NCI-H1436 treated with DMSO at 0.1 percent for 48 hours (cell line): Measurements from ENCODE around the gene MPO.

Experiments used
- DNase-seq: peaks from one replicate; lab custom pipeline; 2025; lab: John Stamatoyannopoulos, UW

MPO gene

GRCh38 chr17:58278661-58279015 is 2.1 kb downstream of the MPO start:
- DNase-seq, result no peak

GRCh38 chr17:58277802-58278595 is 2.7 kb downstream of the MPO start:
- DNase-seq, result no peak

- DNase-seq, result no peak
Measured at GRCh38 chr17:58277107-58277801, 3.5 kb downstream of the MPO start.

GRCh38 chr17:58276423-58276822 is 4.3 kb downstream of the MPO start:
- DNase-seq, result no peak

GRCh38 chr17:58275417-58275816 is 5.3 kb downstream of the MPO start:
- no peak for DNase-seq

GRCh38 chr17:58273453-58274104 is 7.2 kb downstream of the MPO start:
- no peak for DNase-seq

- DNase-seq, result no peak
Measured at GRCh38 chr17:58272367-58273280, 8.1 kb downstream of the MPO start.

- no peak for DNase-seq
Measured at GRCh38 chr17:58271216-58271931, 9.4 kb downstream of the MPO start.

- no peak for DNase-seq
Measured at GRCh38 chr17:58270476-58271215, 10.1 kb downstream of the MPO start.

GRCh38 chr17:58269557-58270291 is 11.0 kb downstream of the MPO start:
- DNase-seq, result no peak

GRCh38 chr17:58268774-58269556 is 11.8 kb downstream of the MPO start:
- no peak for DNase-seq

- DNase-seq, result no peak
Measured at GRCh38 chr17:58268326-58268725, 12.4 kb downstream of the MPO start.

- no peak for DNase-seq
Measured at GRCh38 chr17:58267347-58268324, 13.1 kb downstream of the MPO start.

GRCh38 chr17:58265902-58266875 is 14.5 kb downstream of the MPO start:
- DNase-seq, result no peak

GRCh38 chr17:58265271-58265670 is 15.5 kb downstream of the MPO start:
- no peak for DNase-seq

GRCh38 chr17:58264407-58265103 is 16.2 kb downstream of the MPO start:
- no peak for DNase-seq
